DND-41 (cell line): ENCODE data around the gene PDE4D.

Experiments
- ATAC-seq: fragments of 200-7000 bp; cut with Tn5 transposase; 3 replicates; pipeline ENCODE4 v1.9.1; 2021; ENCODE audit warnings: low read depth; ENCODE audit not compliant: insufficient read depth
- DNase-seq: peaks from one replicate; pipeline ENCODE4 v3.0.0-alpha.2; 2020
- H2AFZ ChIP-seq: 2 replicates; pipeline ENCODE4 v1.6.0; 2012; ENCODE audit warnings: low read depth, low read length
- H3K27ac ChIP-seq: 2 replicates; pipeline ENCODE4 v1.5.1; 2012; ENCODE audit warnings: low read length, inconsistent platforms
- H3K27me3 ChIP-seq: fragments of 200-600 bp; sonication (generic); 2 replicates; pipeline ENCODE4 v1.6.0; 2012; ENCODE audit warnings: low read length, mild to moderate bottlenecking, inconsistent platforms; ENCODE audit not compliant: insufficient read depth, poor library complexity
- H3K36me3 ChIP-seq: 2 replicates; pipeline ENCODE4 v1.5.1; 2012; ENCODE audit warnings: low read length, inconsistent platforms; ENCODE audit not compliant: insufficient read depth
- H3K4me1 ChIP-seq: 2 replicates; pipeline ENCODE4 v1.5.1; 2012; ENCODE audit warnings: mild to moderate bottlenecking, low read length; ENCODE audit not compliant: insufficient read depth
- H3K4me2 ChIP-seq: 2 replicates; pipeline ENCODE4 v1.6.0; 2012; ENCODE audit warnings: mild to moderate bottlenecking, moderate library complexity, low read length, inconsistent platforms; ENCODE audit not compliant: insufficient read depth
- H3K4me3 ChIP-seq, 2 experiments: fragments of 200-600 bp in 1 of 2; shearing (Covaris generic) in 1 of 2; 2 replicates each; pipeline ENCODE4 v1.5.1; 2012 to 2016; ENCODE audit warnings: inconsistent platforms in 2 of 2, low read length in 2 of 2, mild to moderate bottlenecking in 2 of 2, low read depth in 1 of 2, moderate library complexity in 1 of 2
- H3K79me2 ChIP-seq: 2 replicates; pipeline ENCODE4 v1.6.0; 2012; ENCODE audit warnings: low read length, inconsistent platforms; ENCODE audit not compliant: insufficient read depth
- H3K9ac ChIP-seq: 2 replicates; pipeline ENCODE4 v1.6.0; 2012; ENCODE audit warnings: low read depth, mild to moderate bottlenecking, inconsistent platforms, low read length, moderate library complexity
- H3K9me3 ChIP-seq: 2 replicates; pipeline ENCODE4 v1.5.1; 2012; ENCODE audit warnings: low read length, moderate library complexity, mild to moderate bottlenecking, inconsistent platforms; ENCODE audit not compliant: insufficient read depth, severe bottlenecking
- H4K20me1 ChIP-seq: 2 replicates; pipeline ENCODE4 v1.6.0; 2012; ENCODE audit warnings: low read length; ENCODE audit not compliant: insufficient read depth
- CTCF ChIP-seq: IDR thresholded peaks from 2 replicates; pipeline ENCODE4 v1.5.1; 2012; ENCODE audit warnings: borderline replicate concordance, low read length, moderate library complexity, mild to moderate bottlenecking; ENCODE audit not compliant: poor library complexity, severe bottlenecking; ENCODE audit errors: extremely low read depth
- EZH2 ChIP-seq: IDR thresholded peaks from 3 replicates; pipeline ENCODE4 v1.6.1; 2012; ENCODE audit warnings: borderline replicate concordance, low read depth, mild to moderate bottlenecking, moderate library complexity, low read length, inconsistent platforms; ENCODE audit not compliant: severe bottlenecking

PDE4D gene

GRCh38 chr5:59711310-59711709, 182.2 kb downstream of the PDE4D start:
- H3K9me3 ChIP-seq = peaks cover 15% of the 10 kb centered on the region
- H3K9ac ChIP-seq = no peak overlapping the region
- H3K27me3 ChIP-seq = no peaks in the 10 kb centered on the region
- H3K27ac ChIP-seq = no peak overlapping the region
- no peaks in the 10 kb centered on the region for H3K36me3 ChIP-seq
- no peak overlapping the region for H3K4me3 ChIP-seq
- H4K20me1 ChIP-seq = no peaks in the 10 kb centered on the region
- ATAC-seq = no peak
- H3K79me2 ChIP-seq = no peaks in the 10 kb centered on the region
- H2AFZ ChIP-seq = no peak overlapping the region
- no peak for DNase-seq
- H3K4me2 ChIP-seq = no peak overlapping the region
- H3K4me1 ChIP-seq = no peaks in the 10 kb centered on the region
- TF ChIP-seq EZH2 (no peak), CTCF (no peak)

DNA sequence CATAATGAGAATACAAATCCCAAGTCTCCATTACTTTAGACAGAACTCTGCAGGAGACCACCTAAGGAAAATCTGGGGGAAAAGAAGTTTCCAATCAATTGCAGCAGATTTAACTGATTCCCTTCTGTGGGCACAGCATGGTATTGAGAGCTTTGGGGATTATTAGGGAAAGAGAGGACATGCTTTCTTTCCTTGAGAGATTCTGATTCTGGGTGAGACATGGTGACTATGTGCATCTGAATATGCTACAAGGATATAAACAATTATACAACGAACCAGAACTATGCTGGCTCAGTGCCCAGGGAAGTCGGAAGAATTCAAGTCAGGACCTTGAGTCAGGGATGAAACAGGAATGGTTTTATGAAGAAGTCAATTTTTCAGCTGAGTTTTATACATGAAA, 183.7 kb downstream of the PDE4D start:
- Histone ChIP-seq H3K4me3 (no peak overlapping the region), H3K4me2 (no peak overlapping the region), H3K27ac (no peak overlapping the region), H3K9ac (no peak overlapping the region), H3K79me2 (no peaks in the 10 kb centered on the region), H3K9me3 (peaks cover 11% of the 10 kb centered on the region), H3K36me3 (no peaks in the 10 kb centered on the region), H3K27me3 (no peaks in the 10 kb centered on the region), H2AFZ (no peak overlapping the region), H4K20me1 (no peaks in the 10 kb centered on the region), H3K4me1 (no peaks in the 10 kb centered on the region)
- TF ChIP-seq EZH2 = no peak
- no peak for TF ChIP-seq CTCF
- no peak for DNase-seq
- no peak for ATAC-seq

- H2AFZ ChIP-seq = no peak overlapping the region
- no peaks in the 10 kb centered on the region for H3K27me3 ChIP-seq
- H3K27ac ChIP-seq = no peak overlapping the region
- H3K4me3 ChIP-seq = no peak overlapping the region
- H3K9me3 ChIP-seq = peaks cover 9% of the 10 kb centered on the region
- no peak overlapping the region for H3K4me2 ChIP-seq
- no peaks in the 10 kb centered on the region for H3K79me2 ChIP-seq
- DNase-seq (no peak), ATAC-seq (no peak)
- H3K9ac ChIP-seq = no peak overlapping the region
- no peaks in the 10 kb centered on the region for H4K20me1 ChIP-seq
- no peaks in the 10 kb centered on the region for H3K36me3 ChIP-seq
- H3K4me1 ChIP-seq = no peaks in the 10 kb centered on the region
- no peak for TF ChIP-seq CTCF
- TF ChIP-seq EZH2 = no peak
Observed at GRCh38 chr5:59709346-59709821, 184.1 kb downstream of the PDE4D start.

DNA sequence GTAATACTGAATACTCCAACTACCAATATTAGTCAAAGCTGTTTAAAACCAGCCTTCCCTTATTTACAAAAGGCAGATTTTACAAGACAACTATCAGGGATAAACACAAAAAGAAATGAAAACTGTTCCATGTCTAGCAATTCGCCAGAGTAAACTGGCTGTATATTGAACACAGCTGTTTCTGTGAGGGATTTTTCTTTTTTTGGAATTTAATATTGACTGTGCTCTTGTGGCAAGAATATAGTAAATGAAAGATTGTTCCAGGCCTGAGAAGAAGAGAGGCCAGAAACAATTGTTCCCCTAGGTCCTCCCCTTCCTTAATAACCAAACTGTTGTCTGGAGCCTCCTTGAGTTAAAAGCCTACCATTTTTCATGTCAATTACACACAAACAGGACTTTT, 188.6 kb downstream of the PDE4D start:
- no peak overlapping the region for H2AFZ ChIP-seq

More for the DNA sequence above, 188.6 kb downstream of the PDE4D start:
- H3K4me1 ChIP-seq = no peaks in the 10 kb centered on the region
- no peak overlapping the region for H3K4me2 ChIP-seq
- H3K36me3 ChIP-seq = no peaks in the 10 kb centered on the region
- no peaks in the 10 kb centered on the region for H3K27me3 ChIP-seq
- no peak overlapping the region for H3K27ac ChIP-seq
- H3K9me3 ChIP-seq = no peaks in the 10 kb centered on the region
- no peak overlapping the region for H3K9ac ChIP-seq
- H4K20me1 ChIP-seq = no peaks in the 10 kb centered on the region
- DNase-seq (no peak), ATAC-seq (no peak)
- H3K4me3 ChIP-seq = no peak overlapping the region
- no peak for TF ChIP-seq CTCF
- no peak for TF ChIP-seq EZH2
- H3K79me2 ChIP-seq = no peaks in the 10 kb centered on the region
